GM12878 (cell line): ENCODE data around the gene TBX10. TPM values are rescaled to one million over a fixed set of nuclear protein-coding genes. Genes with fewer than 3 reads are reported as not detected.

Source experiments
- CBFB ChIP-seq: IDR thresholded peaks from 2 replicates; pipeline ENCODE4 v1.6.1; 2016; ENCODE audit warnings: antibody characterized with exemption, low read depth
- CHD1 ChIP-seq: IDR thresholded peaks from 2 replicates; pipeline ENCODE4 v1.6.1; 2012; ENCODE audit warnings: low read depth, low read length, improper control_type of control experiment
- CREB1 ChIP-seq: IDR thresholded peaks from 2 replicates; pipeline ENCODE4 v1.6.1; 2012; ENCODE audit warnings: low read depth, mild to moderate bottlenecking, inconsistent platforms
- DPF2 ChIP-seq: fragments of 450-650 bp; IDR thresholded peaks from 2 replicates; pipeline ENCODE4 v1.6.1; 2017; ENCODE audit warnings: mild to moderate bottlenecking
- EGR1 ChIP-seq, 2 experiments: IDR thresholded peaks; 1 replicate in 1 of 2; 2 replicates in 1 of 2; pipeline ENCODE4 v1.6.1; 2011 to 2012; ENCODE audit warnings: low read depth in 2 of 2, low read length in 2 of 2, borderline replicate concordance in 1 of 2, mild to moderate bottlenecking in 1 of 2, moderate library complexity in 1 of 2
- FOS ChIP-seq: IDR thresholded peaks from 3 replicates; pipeline ENCODE4 v1.6.1; 2011; ENCODE audit warnings: borderline replicate concordance; ENCODE audit not compliant: insufficient read length; ENCODE audit errors: extremely low read depth
- IKZF1 ChIP-seq: fragments of 450-650 bp; conservative IDR thresholded peaks from 2 replicates; pipeline ENCODE4 v1.6.1; 2017; ENCODE audit warnings: antibody characterized with exemption, mild to moderate bottlenecking
- KLF5 ChIP-seq: fragments of 450-650 bp; IDR thresholded peaks from 2 replicates; pipeline ENCODE4 v1.6.1; 2014; ENCODE audit warnings: mild to moderate bottlenecking; ENCODE audit not compliant: partially characterized antibody
- MYB ChIP-seq: fragments of 150-350 bp; IDR thresholded peaks from 2 replicates; pipeline ENCODE4 v1.6.1; 2014; ENCODE audit warnings: mild to moderate bottlenecking, low read depth, low read length, borderline replicate concordance
- MYC ChIP-seq: IDR thresholded peaks from 2 replicates; pipeline ENCODE4 v1.6.1; 2011; ENCODE audit warnings: mild to moderate bottlenecking, low read length, moderate library complexity, inconsistent platforms; ENCODE audit not compliant: insufficient read depth, insufficient replicate concordance, insufficient read length, severe bottlenecking
- NFXL1 ChIP-seq: fragments of 450-650 bp; IDR thresholded peaks from 2 replicates; pipeline ENCODE4 v1.6.1; 2017; ENCODE audit warnings: antibody characterized with exemption, mild to moderate bottlenecking, borderline replicate concordance
- NKRF ChIP-seq: fragments of 450-650 bp; conservative IDR thresholded peaks from 2 replicates; pipeline ENCODE4 v1.6.1; 2017; ENCODE audit warnings: mild to moderate bottlenecking, moderate library complexity
- PBX3 ChIP-seq: IDR thresholded peaks from 2 replicates; pipeline ENCODE4 v1.6.1; 2011; ENCODE audit warnings: mild to moderate bottlenecking, low read depth, low read length, moderate library complexity; ENCODE audit not compliant: insufficient replicate concordance
- POLR2A ChIP-seq: IDR thresholded peaks from 2 replicates; pipeline ENCODE4 v1.6.1; 2011; ENCODE audit warnings: low read depth, mild to moderate bottlenecking, low read length
- POLR2AphosphoS2 ChIP-seq: IDR thresholded peaks from 2 replicates; pipeline ENCODE4 v1.6.1; 2011; ENCODE audit warnings: low read depth, mild to moderate bottlenecking, low read length, improper control_type of control experiment, moderate library complexity
- RAD51 ChIP-seq: fragments of 450-650 bp; IDR thresholded peaks from 2 replicates; pipeline ENCODE4 v1.6.1; 2016; ENCODE audit warnings: moderate library complexity, mild to moderate bottlenecking, inconsistent platforms
- RB1 ChIP-seq: fragments of 450-650 bp; formaldehyde crosslinking; IDR thresholded peaks from 2 replicates; pipeline ENCODE4 v1.6.1; 2017; ENCODE audit warnings: mild to moderate bottlenecking, borderline replicate concordance
- RELA ChIP-seq: fragments of 450-650 bp; IDR thresholded peaks from 2 replicates; pipeline ENCODE4 v1.8.0; 2014; ENCODE audit warnings: borderline replicate concordance; ENCODE audit not compliant: partially characterized antibody
- RUNX3 ChIP-seq: IDR thresholded peaks from 2 replicates; pipeline ENCODE4 v1.6.1; 2012; ENCODE audit warnings: low read length, inconsistent platforms
- SMAD1 ChIP-seq: fragments of 450-650 bp; IDR thresholded peaks from 2 replicates; pipeline ENCODE4 v1.6.1; 2018; ENCODE audit warnings: mild to moderate bottlenecking, low read depth; ENCODE audit not compliant: partially characterized antibody
- TBL1XR1 ChIP-seq: IDR thresholded peaks from 2 replicates; pipeline ENCODE4 v1.6.1; 2012; ENCODE audit warnings: low read depth, low read length, improper control_type of control experiment
- TCF12 ChIP-seq: IDR thresholded peaks from 2 replicates; pipeline ENCODE4 v1.6.1; 2011; ENCODE audit warnings: low read depth, mild to moderate bottlenecking, low read length
- TCF3 ChIP-seq: IDR thresholded peaks from 2 replicates; pipeline ENCODE4 v1.6.1; 2012; ENCODE audit warnings: low read depth, mild to moderate bottlenecking, low read length, borderline replicate concordance; ENCODE audit not compliant: insufficient read depth
- ZBED1 ChIP-seq: IDR thresholded peaks from 2 replicates; pipeline ENCODE4 v1.6.1; 2016; ENCODE audit warnings: borderline replicate concordance
- ZZZ3 ChIP-seq: IDR thresholded peaks from 2 replicates; pipeline ENCODE4 v1.6.1; 2011; ENCODE audit warnings: low read depth; ENCODE audit not compliant: control insufficient read depth, insufficient read length
- polyA plus RNA-seq, 11 experiments: library from polyadenylated mRNA; depleted of rRNA in 4 of 11; unstranded in 6 of 11; stranded (reverse) in 5 of 11; fragments of >200 nt; fragmentation: Nextera tagmentation in 4 of 11; fragmentation: Illumina TruSeq in 1 of 11; extraction: Ambion mirVana in 4 of 11; extraction: Trizol in 1 of 11; gene quantifications; 1 replicate in 1 of 11; 2 replicates in 10 of 11; pipeline versions ENCODE4 v1.2.1 to v1.2.3, GENCODE V29; 2011 to 2016; ENCODE audit warnings: inconsistent platforms in 2 of 11, missing spikeins in 2 of 11, low read depth in 1 of 11
- total RNA-seq, 4 experiments: library from RNA; depleted of rRNA in 3 of 4; stranded (reverse); fragments of >200 nt in 3 of 4; fragmentation: Illumina TruSeq in 1 of 4; extraction: Trizol in 1 of 4; gene quantifications; 2 replicates each; pipeline versions ENCODE4 v1.2.1 to v1.2.3, GENCODE V29; 2013 to 2021
- TF ChIP-seq, protein P1 (sequence below): fragments of 450-650 bp; IDR thresholded peaks from 2 replicates; pipeline ENCODE4 v1.6.1; 2016; ENCODE audit warnings: mild to moderate bottlenecking
- TF ChIP-seq, protein P2 (sequence below): IDR thresholded peaks from 2 replicates; pipeline ENCODE4 v1.6.1; 2012; ENCODE audit warnings: low read depth, low read length, improper control_type of control experiment

TBX10 gene
- total and polyA plus RNA-seq, 10 of the 15 experiments (the other 5 are each of a cell fraction or from before 2014, with no cell fraction given) = 0.10 to 0.44 (median 0.20) TPM; not detected in 4

DNA sequence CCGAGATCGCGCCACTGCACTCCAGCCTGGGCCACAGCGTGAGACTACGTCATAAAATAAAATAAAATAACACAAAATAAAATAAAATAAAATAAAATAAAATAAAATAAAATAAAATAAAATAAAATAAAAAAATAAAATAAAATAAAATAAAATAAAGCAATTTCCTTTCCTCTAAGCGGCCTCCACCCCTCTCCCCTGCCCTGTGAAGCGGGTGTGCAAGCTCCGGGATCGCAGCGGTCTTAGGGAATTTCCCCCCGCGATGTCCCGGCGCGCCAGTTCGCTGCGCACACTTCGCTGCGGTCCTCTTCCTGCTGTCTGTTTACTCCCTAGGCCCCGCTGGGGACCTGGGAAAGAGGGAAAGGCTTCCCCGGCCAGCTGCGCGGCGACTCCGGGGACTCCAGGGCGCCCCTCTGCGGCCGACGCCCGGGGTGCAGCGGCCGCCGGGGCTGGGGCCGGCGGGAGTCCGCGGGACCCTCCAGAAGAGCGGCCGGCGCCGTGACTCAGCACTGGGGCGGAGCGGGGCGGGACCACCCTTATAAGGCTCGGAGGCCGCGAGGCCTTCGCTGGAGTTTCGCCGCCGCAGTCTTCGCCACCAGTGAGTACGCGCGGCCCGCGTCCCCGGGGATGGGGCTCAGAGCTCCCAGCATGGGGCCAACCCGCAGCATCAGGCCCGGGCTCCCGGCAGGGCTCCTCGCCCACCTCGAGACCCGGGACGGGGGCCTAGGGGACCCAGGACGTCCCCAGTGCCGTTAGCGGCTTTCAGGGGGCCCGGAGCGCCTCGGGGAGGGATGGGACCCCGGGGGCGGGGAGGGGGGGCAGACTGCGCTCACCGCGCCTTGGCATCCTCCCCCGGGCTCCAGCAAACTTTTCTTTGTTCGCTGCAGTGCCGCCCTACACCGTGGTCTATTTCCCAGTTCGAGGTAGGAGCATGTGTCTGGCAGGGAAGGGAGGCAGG lies 56.0 kb downstream of the TBX10 start, which contains the start of gene GSTP1 (continued):
- TF ChIP-seq MYB (no peak), SMAD1 (no peak), RELA (no peak), KLF5 (peak; percentile 19), CHD1 (no peak), TBL1XR1 (no peak), IKZF1 (peak; percentile 94), ZZZ3 (no peak), ZBED1 (no peak), TCF3 (peak; percentile 79), NFXL1 (no peak), TCF12 (peak; percentile 67; the same call in 1 of the 2 replicates), PBX3 (no peak), DPF2 (peak; percentile 79), RUNX3 (peak; percentile 60; the same call in 1 of the 2 replicates), CBFB (peak; percentile 79), RAD51 (no peak), MYC (no peak), POLR2AphosphoS2 (peak; percentile 97), FOS (no peak), EGR1 (IDR thresholded peaks at IDR 0.05; ENCODE audit: borderline replicate concordance in 1 of 2, low read depth in 2 of 2, low read length in 2 of 2) (no peak), POLR2A (peak; percentile 96), CREB1 (peak; percentile 40), RB1 (peak; percentile 91; the same call in 1 of the 2 replicates), NKRF (peak; percentile 85)
- TF ChIP-seq, protein P1, sequence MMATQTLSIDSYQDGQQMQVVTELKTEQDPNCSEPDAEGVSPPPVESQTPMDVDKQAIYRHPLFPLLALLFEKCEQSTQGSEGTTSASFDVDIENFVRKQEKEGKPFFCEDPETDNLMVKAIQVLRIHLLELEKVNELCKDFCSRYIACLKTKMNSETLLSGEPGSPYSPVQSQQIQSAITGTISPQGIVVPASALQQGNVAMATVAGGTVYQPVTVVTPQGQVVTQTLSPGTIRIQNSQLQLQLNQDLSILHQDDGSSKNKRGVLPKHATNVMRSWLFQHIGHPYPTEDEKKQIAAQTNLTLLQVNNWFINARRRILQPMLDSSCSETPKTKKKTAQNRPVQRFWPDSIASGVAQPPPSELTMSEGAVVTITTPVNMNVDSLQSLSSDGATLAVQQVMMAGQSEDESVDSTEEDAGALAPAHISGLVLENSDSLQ = no peak
- TF ChIP-seq, protein P2, sequence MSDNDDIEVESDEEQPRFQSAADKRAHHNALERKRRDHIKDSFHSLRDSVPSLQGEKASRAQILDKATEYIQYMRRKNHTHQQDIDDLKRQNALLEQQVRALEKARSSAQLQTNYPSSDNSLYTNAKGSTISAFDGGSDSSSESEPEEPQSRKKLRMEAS = peak; percentile 60; the same call in 1 of the 2 replicates
